ENCODE data around the gene HTR3B. TPM values are rescaled to one million over a fixed set of nuclear protein-coding genes. Genes with fewer than 3 reads are reported as not detected.

Gene HTR3B
- total and polyA plus RNA-seq, 2 of the 4 experiments (the other 2 are of a cell fraction), result not detected

- DNase-seq (no peak), ATAC-seq (ENCODE audit: low read depth) (no peak)
- ChIA-PET CTCF (interaction anchor here (1.4 kb wide), 1 partner anchor 277 kb away, joined by 3 read pairs; no protein-coding TSS in a partner anchor), POLR2A (ENCODE audit: unreplicated experiment) (no interaction called here)
- dilution Hi-C loops (cut with HindIII; ENCODE audit: low sequenced_read_pairs, unreplicated experiment), result no loop called here
- Histone ChIP-seq H3K27ac (ENCODE audit: insufficient read depth, low read length) (no peak overlapping the region), H2AFZ (replicated peaks; ENCODE audit: low read length, poor library complexity) (no peak overlapping the region), H3K18ac (ENCODE audit: low read depth, low read length) (no peak overlapping the region), H3K79me1 (ENCODE audit: low read depth in 1 of 2, low read length in 2 of 2) (no peaks in the 10 kb centered on the region), H4K8ac (ENCODE audit: low read depth in 2 of 2, low read length in 2 of 2) (no peak overlapping the region), H2AK5ac (ENCODE audit: low read depth, low read length) (no peak overlapping the region), H2BK20ac (ENCODE audit: low read depth, low read length) (no peak overlapping the region), H3K14ac (replicated peaks; ENCODE audit: low read depth, low read length) (no peak overlapping the region), H3K9me3 (ENCODE audit: control insufficient read depth, insufficient read depth, low read length) (no peaks in the 10 kb centered on the region), H3K4ac (ENCODE audit: low read depth, low read length) (no peak overlapping the region), H3K9me1 (ENCODE audit: insufficient read depth, low read length) (no peaks in the 10 kb centered on the region), H4K20me1 (ENCODE audit: insufficient read depth, low read length) (no peaks in the 10 kb centered on the region), H3K36me3 (ENCODE audit: control insufficient read depth, insufficient read depth, low read length) (no peaks in the 10 kb centered on the region), H3K27me3 (ENCODE audit: control insufficient read depth, insufficient read depth, low read length) (no peaks in the 10 kb centered on the region; the same call in 1 of the 2 replicates), H4K91ac (ENCODE audit: insufficient read depth, low read depth, low read length) (no peak overlapping the region), H3K9ac (ENCODE audit: low read depth, low read length) (no peak overlapping the region), H3K56ac (ENCODE audit: extremely low read depth, insufficient read depth, low read length) (no peak overlapping the region), H4K5ac (ENCODE audit: low read depth, low read length) (no peak overlapping the region), H2BK5ac (ENCODE audit: low read depth, low read length, poor library complexity, severe bottlenecking) (no peak overlapping the region), H3K4me2 (ENCODE audit: low read depth, low read length) (no peak overlapping the region), H2AK9ac (replicated peaks; ENCODE audit: low read depth, low read length, poor library complexity) (no peak overlapping the region), H3K4me3 (ENCODE audit: insufficient read depth, low read depth, low read length) (no peak overlapping the region), H2BK15ac (ENCODE audit: low read depth, low read length) (no peak overlapping the region), H3K4me1 (ENCODE audit: control insufficient read depth, insufficient read depth, low read length) (no peaks in the 10 kb centered on the region), H2BK120ac (ENCODE audit: low read depth, low read length) (no peak overlapping the region), H3K23ac (ENCODE audit: low read depth, low read length) (no peak overlapping the region)
- in situ Hi-C loops (cut with MboI; ENCODE audit: low sequenced_read_pairs), result no loop called here
- intact Hi-C loops (cut with micrococcal nuclease), result no loop called here
- TF ChIP-seq ELK1 (IDR thresholded peaks at IDR 0.05; ENCODE audit: borderline replicate concordance, low read depth, low read length) (no peak), RFX5 (IDR thresholded peaks at IDR 0.05; ENCODE audit: low read depth, low read length) (no peak), FOS (IDR thresholded peaks at IDR 0.05; ENCODE audit: low read depth, low read length) (no peak), SMC3 (IDR thresholded peaks at IDR 0.05; ENCODE audit: low read depth, low read length) (no peak), MXI1 (IDR thresholded peaks at IDR 0.05; ENCODE audit: borderline replicate concordance, low read depth, low read length) (no peak), RAD21 (IDR thresholded peaks at IDR 0.05; ENCODE audit: low read length) (no peak), CHD1 (IDR thresholded peaks at IDR 0.05; ENCODE audit: low read depth, low read length) (no peak), CEBPB (IDR thresholded peaks at IDR 0.05; ENCODE audit: low read depth, low read length) (no peak), MAZ (IDR thresholded peaks at IDR 0.05; ENCODE audit: borderline replicate concordance, low read depth, low read length) (no peak), BHLHE40 (IDR thresholded peaks at IDR 0.05; ENCODE audit: low read depth, low read length) (no peak), CTCF (conservative IDR thresholded peaks at IDR 0.05; ENCODE audit: low read depth, low read length) (no peak), USF2 (IDR thresholded peaks at IDR 0.05; ENCODE audit: low read depth, low read length) (no peak), NFE2L2 (IDR thresholded peaks at IDR 0.05; ENCODE audit: low read depth, low read length) (no peak), POLR2A (IDR thresholded peaks at IDR 0.05; ENCODE audit: low read depth, low read length) (no peak), MAFK (IDR thresholded peaks at IDR 0.05; ENCODE audit: low read depth, low read length) (no peak), RCOR1 (IDR thresholded peaks at IDR 0.05; ENCODE audit: insufficient replicate concordance, low read length) (no peak)
- no TSS peak for BruUV-seq (replicated peaks)
- WGBS, 2 experiments (ENCODE audit: extremely low coverage in 2 of 2, insufficient read length in 1 of 2), result no CpG with 5 or more reads among the region's 6 CpGs
Observed at GRCh38 chr11:113984781-113985180, 80.2 kb downstream of the HTR3B start.
